ENCODE data around the gene SEPTIN5. TPM values are rescaled to one million over a fixed set of nuclear protein-coding genes. Genes with fewer than 3 reads are reported as not detected.

Gene SEPTIN5
- total and polyA plus RNA-seq, 9 of the 15 experiments (the other 6 are each of a cell fraction or from before 2014, with no cell fraction given), result 0.03 to 195 (median 119) TPM

DNA sequence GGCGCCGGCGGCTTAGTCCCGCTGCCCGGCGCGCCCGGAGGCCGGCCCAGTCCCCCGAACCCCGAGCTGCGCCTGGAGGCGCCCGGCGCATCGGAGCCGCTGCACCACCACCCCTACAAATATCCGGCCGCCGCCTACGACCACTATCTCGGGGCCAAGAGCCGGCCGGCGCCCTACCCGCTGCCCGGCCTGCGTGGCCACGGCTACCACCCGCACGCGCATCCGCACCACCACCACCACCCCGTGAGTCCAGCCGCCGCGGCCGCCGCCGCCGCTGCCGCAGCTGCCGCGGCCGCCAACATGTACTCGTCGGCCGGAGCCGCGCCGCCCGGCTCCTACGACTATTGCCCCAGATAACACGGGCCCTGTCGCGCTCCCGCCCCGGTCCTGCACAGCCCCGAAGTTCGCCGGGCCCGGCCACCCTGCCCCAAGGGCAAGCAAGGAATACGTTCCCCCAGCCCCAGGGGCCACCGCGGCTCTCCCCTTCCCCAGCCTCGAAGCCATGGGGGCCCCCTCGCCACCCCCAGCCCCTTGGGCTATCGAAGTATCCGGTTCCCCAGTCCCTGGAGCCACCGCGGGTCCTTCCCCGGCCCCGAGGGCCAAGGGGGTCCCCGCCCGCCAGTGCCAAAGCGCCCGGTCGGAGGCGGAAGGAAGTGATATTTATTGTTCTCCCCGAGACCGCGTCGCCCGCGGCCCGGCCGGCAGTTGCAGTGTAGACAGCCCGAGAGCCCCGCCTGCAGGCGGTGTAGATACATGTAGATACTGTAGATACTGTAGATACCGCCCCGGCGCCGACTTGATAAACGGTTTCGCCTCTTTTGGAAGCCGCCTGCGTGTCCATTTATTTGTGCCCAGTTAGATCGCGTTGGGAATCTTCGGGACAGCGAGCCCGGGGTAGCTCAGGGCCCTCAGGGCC, 52.5 kb downstream of the SEPTIN5 start (continued):
- no peak for TF ChIP-seq DLX4 (CRISPR knock-in tag; IDR thresholded peaks at IDR 0.05)
- TF ChIP-seq ATF6 (CRISPR knock-in tag; IDR thresholded peaks at IDR 0.05), result no peak
- no peak for TF ChIP-seq TBL1XR1 (IDR thresholded peaks at IDR 0.05; ENCODE audit: low read length in 2 of 2)
- TF ChIP-seq STAT5B (CRISPR knock-in tag; IDR thresholded peaks at IDR 0.05), result no peak
- no peak for TF ChIP-seq CSDE1 (IDR thresholded peaks at IDR 0.05)
- TF ChIP-seq SREBF2 (CRISPR knock-in tag; IDR thresholded peaks at IDR 0.05), result no peak
- TF ChIP-seq MTA3 (IDR thresholded peaks at IDR 0.05; ENCODE audit: borderline replicate concordance), result peak; percentile 94
- no peak for TF ChIP-seq NR4A1 (CRISPR knock-in tag; IDR thresholded peaks at IDR 0.05)
- no peak for TF ChIP-seq NR4A1 (tag; IDR thresholded peaks at IDR 0.05)
- no peak for TF ChIP-seq ZNF511 (CRISPR knock-in tag; IDR thresholded peaks at IDR 0.05)
- TF ChIP-seq SIN3A (IDR thresholded peaks at IDR 0.05; ENCODE audit: borderline replicate concordance in 2 of 2, control insufficient read depth in 1 of 2, low read depth in 2 of 2, low read length in 2 of 2), result no peak; a peak in 1 of 4 replicates
- no peak for TF ChIP-seq CREB3L1 (IDR thresholded peaks at IDR 0.05; ENCODE audit: borderline replicate concordance, low read depth)
- TF ChIP-seq HDAC1 (IDR thresholded peaks at IDR 0.05), result peak in 1 of 2 experiments; percentile 26; a peak in 1 of 4 replicates
- TF ChIP-seq SP2 (IDR thresholded peaks at IDR 0.05; ENCODE audit: extremely low read depth, low read depth, low read length, poor library complexity, severe bottlenecking), result no peak
- TF ChIP-seq, protein P1, sequence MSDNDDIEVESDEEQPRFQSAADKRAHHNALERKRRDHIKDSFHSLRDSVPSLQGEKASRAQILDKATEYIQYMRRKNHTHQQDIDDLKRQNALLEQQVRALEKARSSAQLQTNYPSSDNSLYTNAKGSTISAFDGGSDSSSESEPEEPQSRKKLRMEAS (CRISPR knock-in tag; IDR thresholded peaks at IDR 0.05), result no peak
- TF ChIP-seq SMC3 (conservative IDR thresholded peaks at IDR 0.05; ENCODE audit: insufficient read depth, low read depth, low read length), result no peak
- TF ChIP-seq LEF1 (IDR thresholded peaks at IDR 0.05), result no peak
- TF ChIP-seq BRF1 (IDR thresholded peaks at IDR 0.05; ENCODE audit: borderline replicate concordance, extremely low read depth, insufficient read length), result no peak
- no peak for TF ChIP-seq ZNF507 (tag; conservative IDR thresholded peaks at IDR 0.05)
- TF ChIP-seq TCF7 (IDR thresholded peaks at IDR 0.05; ENCODE audit: borderline replicate concordance), result no peak
- peak; percentile 65; the same call in 1 of the 2 replicates for TF ChIP-seq GABPA (tag; conservative IDR thresholded peaks at IDR 0.05; ENCODE audit: low read depth)
- TF ChIP-seq MCM5 (IDR thresholded peaks at IDR 0.05; ENCODE audit: low read depth), result no peak
